HG03064 (cell line): ENCODE measurements around the gene SPATA16.
"Not testable (repeated sequence)": the region's sequence is repeated elsewhere in the genome, so short reads cannot be mapped to it uniquely, and the experiment has no call there.

Experiments
- ATAC-seq: cut with Tn5 transposase; IDR thresholded peaks from one replicate; pipeline ENCODE4 v1.9.1; 2021; ENCODE audit warnings: low read depth; ENCODE audit not compliant: unreplicated experiment

Gene SPATA16

DNA sequence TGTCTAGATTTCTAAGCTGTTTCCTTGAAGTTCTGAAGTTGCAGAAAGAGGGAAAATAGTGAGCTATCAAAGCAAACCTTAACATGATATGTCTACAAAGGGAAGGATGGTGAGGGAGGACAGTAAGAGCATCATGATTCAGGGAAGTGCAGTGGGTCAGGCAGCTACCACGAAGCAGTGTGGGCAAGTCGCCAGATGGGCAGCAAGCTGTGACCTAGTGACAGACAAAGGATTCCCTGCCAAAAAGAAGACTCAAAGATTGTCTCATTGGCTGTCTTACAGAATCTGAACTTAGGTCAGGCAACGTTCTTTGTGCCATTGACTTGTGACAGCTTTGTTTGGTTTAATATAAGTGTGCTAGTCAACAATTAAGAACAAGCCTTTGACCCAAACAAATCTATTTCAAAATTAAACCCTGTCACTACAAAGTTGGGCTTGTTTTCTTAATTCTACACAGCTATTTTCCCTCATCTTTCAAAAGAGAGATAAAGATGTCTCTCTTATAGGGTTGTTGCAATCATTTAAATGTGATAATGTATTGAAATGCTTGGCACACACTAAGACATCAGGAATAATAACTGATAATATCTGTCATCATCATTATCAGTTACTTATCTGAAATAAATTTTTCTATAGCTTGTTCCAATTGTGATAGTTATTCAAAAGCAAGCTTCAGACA lies 237.3 kb downstream of the SPATA16 start:
- ATAC-seq, result no peak

DNA sequence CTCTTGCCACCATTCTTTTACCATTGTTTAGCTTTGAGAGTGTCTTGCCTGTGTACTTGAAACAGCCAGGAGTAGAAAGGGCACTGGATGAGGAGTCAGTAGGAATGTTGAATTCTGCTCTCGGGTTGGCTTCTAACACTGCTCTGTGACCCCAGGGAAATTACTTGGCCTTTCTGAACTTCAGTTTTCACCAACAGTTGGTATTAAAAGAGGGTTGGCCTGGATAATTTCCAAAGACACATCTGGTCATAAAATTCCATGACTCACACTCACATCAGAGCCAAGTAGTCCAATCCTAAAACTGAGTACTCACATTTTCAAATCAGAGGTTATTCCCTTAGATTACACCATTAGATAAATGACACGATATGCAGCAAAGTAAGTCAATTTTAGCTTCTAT lies 248.9 kb downstream of the SPATA16 start:
- ATAC-seq, result no peak

DNA sequence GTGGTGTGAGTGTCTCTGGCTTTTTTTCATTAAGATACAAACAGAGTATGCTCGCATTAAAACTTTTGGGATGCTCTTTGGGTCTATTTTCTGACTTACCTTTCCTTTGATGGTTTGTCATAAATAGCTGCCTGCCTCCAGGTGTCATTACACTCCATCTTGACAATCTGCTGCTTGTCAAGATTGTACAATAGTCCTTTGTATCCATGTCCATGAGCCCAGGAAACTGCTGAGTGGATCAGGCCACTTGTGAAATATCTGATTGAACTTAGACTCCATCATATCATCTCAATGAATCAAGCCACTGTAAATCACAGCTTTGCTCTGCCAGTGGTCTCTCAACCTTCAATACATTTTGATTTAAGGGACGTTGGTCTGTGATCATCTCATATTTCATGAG lies 255.3 kb downstream of the SPATA16 start:
- ATAC-seq, result no peak

DNA sequence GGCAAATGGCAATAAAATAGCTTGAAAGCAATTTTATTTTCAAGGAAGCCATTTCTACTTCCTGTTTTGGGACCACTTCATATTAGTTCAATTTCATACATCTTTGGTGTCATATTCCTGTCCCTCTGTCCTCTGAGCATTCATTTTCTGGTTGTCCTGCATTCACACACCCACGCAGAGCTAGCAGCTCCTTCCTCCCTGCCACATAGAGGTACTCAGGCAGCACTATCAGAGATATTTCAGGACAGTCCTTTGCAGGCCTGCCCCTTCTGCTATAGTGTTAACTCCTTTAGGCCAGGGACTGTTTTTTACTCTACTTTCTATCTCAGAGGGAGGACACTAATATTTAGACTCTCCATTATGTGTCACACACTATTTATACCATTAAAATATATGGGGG lies 258.5 kb downstream of the SPATA16 start:
- no peak for ATAC-seq

DNA sequence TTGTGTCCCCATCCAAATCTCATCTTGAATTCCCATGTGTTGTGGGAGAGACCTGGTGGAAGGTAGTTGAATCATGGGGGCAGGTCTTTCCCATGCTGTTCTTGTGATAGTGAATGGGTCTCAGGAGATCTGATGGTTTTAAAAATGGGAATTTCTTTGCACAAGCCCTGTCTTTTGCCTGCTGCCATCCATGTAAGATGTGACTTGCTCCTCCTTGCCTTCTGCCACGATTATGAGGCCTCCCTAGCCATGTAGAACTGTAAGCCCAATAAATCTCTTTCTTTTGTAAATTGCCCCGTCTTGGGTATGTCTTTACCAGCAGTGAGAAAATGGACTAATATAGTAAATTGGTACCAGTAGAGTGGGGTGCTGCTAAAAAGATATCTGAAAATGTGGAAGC lies 261.7 kb downstream of the SPATA16 start:
- not testable (repeated sequence) for ATAC-seq

DNA sequence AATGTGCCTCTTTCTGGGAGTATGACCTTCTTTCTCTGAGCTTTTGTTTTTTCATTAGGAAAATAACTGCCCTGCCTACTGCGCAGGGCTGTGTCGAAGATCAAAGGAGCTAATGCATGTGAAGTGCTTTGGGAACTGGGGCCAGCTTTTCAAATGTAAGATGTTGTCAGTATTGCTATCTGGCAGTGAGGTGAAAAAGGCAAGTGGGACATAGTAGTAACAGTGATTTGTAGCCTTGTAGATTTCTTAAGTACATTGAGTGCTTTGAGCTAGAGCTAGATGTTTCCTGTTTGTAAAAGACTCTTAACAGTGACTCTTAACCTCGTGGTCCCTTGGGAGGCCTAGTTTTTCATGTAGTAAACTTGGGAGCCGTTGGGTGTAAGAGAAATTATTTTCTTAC lies 264.0 kb downstream of the SPATA16 start:
- no peak for ATAC-seq

DNA sequence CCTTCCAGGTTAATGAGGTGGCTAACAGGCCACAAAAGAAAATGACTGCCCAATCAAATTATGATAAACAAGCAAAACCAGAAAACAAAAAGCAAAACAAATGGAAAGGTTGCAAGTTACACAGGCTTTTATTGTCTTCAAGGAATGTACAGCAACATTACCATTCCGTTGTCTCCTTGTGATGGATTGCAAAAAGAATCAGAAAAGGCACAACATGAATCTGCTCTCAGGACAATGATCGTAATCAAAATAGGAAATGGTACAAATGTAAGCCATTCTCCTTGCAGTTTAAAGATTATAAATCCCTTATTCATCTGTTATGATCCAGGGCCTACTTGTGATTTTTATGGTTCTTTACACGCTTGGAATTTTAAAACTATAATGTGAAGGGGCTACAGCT lies 264.7 kb downstream of the SPATA16 start:
- no peak for ATAC-seq

DNA sequence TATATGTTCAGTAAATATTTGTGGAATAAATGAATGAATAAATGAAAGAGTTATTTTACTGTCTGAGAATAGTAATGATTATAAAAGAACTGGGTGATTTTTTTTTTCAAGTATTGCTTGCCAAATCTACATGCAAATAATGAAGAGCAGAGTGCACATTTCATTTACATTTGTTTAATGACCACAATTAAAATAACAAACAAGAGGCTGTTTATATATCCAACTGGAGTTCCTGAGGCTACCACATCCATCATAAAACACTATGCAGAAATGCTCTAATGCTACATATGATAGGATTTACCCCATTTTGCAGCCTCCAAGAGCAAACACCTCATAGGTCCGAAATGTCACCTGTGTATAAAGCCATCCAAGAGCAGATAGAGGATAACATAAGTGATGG lies 266.0 kb downstream of the SPATA16 start:
- no peak for ATAC-seq

DNA sequence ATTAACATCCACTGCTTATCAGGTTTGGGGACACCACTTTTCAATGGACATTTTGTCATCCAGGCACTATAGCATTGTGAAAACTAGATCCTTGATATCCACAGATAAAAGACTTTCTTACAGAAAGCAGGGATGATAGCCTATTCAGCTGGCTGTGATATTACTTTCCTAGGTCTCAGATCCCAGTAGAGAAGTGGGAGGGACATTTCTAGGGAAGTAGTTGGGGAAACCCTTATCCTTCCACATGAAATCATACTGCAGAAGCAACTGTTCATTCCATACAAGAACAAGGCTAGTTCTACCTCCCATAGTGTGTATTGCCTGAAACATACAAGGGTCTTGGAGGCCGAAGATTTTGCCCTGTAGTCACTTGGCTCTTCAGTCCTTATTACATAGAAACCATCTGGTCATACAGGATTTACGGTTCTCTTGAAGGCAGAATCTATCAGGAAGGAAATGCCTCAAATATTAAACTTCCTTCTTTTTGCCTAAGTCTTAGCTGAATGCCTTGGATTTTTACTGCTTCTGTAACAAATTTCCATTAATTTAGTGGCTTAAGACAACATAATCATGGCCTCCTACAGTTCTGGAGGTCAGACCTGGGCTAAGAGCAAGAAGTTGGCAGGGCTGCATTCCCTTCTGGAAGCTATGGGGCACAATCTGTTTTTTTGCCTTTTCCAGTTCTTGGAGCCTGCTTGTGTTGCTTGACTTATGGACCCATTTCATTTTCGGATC lies 271.1 kb downstream of the SPATA16 start:
- no peak for ATAC-seq

DNA sequence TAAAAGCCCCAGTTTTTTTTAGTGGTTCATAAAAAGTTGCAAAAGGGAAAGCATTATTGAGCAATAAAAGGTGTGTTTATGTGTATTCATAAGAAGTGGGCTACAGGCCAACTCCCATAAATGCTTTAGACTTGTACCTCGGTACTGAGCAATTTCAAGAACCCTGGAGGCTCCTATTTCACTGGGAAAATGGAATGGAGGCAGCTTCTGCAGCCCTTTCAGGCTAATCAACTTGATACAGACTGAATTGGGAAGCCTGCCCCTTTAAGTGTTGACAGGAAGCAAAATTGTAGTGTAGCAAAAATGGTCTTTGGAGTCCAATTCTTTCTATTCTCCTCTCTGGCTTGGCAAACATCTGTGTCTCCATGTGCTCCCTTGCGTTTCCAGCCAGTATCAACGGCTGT lies 271.7 kb downstream of the SPATA16 start:
- ATAC-seq, result no peak

DNA sequence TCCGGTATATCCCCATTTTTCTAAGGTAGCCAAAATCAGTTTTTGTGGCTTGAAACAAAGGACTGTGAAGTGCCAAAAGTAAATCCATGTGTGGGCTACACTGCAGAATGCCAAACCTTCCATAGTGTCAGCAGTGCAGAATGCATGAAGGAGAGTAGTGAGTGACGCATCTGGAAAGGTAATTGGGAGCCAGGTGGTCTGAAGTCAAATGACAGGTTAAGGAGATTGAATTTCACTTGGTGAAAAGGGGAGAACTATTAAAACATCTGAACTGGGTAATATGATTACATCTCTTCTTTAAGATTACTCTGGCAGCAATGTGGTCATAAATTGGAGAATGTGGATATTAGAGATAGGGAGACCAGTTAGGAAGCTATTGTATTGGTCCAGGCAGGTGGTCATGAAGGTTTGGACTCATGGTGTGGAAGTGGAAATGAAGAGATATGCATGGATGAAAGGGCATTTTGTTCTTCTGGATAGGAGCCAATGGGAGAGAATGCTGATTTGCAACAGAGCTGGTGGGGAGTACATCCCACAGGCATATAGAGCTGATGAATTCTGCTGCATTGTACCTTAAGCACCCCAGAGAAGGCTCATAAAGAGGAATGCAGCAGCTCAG lies 272.3 kb downstream of the SPATA16 start:
- no peak for ATAC-seq

DNA sequence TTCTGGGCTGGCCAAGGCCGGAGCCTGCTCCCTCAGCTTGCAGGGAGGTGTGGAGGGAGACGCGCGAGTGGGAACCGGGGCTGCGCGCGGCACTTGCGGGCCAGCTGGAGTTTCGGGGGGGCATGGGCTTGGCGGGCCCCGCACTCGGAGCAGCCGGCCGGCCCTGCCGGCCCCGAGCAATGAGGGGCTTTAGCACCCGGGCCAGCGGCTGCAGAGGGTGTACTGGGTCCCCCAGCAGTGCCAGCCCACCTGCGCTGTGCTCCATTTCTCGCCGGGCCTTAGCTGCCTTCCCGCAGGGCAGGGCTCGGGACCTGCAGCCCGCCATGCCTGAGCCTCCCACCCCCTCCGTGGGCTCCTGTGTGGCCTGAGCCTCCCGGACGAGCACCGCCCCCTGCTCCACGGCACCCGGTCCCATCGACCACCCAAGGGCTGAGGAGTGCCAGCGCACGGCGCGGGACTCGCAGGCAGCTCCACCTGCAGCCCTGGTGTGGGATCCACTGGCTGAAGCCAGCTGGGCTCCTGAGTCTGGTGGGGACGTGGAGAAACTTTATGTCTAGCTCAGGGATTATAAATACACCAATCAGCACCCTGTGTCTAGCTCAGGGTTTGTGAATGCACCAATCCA lies 274.2 kb downstream of the SPATA16 start:
- not testable (repeated sequence) for ATAC-seq

DNA sequence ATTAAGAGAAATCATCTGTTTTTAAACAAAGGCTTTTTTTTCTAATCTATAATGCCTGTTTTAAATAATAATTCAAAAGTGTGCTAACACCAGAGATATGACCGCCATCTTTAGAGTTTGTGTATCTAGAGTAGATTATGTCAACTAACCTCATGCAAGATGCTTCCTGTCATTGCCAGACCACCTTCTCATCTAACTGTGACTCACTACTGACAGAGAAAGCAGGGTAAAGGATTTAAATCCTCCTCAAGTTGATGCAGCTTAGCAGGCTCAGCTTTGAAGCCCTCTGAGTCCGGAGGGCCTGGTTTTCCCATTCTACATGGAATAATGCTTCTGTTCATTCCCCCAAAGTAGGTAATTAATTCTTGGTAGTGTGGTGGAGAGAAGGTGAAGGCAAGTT lies 282.0 kb downstream of the SPATA16 start:
- no peak for ATAC-seq

DNA sequence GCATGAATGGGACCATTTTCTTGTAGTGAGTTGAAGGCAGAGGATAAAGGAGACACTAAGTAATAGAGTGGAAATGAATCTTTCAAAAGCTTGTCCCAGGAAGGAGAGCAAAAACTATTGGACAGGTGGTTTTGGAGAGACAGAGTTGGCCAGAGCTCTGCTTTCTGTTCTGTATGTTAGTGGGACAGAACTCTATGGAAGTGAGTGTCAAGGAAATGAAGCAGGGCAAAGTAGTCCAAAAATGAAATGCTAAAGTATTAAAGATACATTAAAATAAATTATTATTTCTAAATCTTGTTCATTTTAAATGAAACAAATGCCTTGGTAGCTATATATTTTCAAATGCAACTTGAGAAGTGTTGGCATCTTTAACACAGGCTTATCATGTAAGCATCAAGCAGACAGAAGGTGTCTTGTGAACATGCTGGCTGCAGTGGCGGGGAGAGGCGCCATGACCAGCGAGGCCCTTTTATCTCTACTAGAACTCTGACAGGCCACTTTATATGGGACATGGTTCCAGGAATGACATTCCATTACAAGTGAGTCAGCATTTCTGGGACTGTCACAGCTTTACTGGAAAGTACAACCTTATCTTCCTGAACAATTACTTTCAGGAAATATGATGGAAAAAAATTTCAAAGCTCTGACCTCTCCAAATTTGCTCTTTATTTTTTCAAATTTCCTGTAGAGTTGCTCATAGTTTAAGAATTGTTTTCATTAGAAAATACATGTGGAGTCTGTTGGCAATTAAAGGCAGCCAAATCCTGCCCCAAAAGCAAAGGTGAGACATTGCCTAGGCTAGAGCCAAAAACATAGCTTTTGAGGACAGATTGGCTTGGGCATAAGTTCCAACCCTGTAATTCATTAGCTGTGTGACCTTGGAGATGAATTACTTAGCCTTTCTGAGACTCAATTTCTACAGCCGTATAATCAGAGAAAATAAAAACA lies 284.0 kb downstream of the SPATA16 start:
- ATAC-seq, result no peak

DNA sequence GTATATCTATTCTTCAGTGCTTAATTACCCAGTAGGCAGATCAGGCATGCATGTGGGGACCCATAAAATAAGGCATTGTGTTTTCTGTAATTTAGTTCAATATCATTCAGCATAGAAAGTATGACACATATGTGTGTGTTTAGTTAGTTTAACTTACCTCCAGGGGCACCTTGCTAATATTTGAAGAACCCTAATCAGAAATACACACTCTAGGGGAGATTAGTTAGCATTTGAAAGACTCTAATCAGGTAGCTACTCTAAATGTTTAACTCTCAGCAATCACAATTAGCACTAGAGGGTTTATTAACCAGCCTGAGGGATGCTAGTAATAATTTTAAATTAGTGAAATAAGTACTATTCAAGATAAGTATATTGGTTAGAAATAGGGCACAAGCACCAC lies 286.0 kb downstream of the SPATA16 start:
- no peak for ATAC-seq

DNA sequence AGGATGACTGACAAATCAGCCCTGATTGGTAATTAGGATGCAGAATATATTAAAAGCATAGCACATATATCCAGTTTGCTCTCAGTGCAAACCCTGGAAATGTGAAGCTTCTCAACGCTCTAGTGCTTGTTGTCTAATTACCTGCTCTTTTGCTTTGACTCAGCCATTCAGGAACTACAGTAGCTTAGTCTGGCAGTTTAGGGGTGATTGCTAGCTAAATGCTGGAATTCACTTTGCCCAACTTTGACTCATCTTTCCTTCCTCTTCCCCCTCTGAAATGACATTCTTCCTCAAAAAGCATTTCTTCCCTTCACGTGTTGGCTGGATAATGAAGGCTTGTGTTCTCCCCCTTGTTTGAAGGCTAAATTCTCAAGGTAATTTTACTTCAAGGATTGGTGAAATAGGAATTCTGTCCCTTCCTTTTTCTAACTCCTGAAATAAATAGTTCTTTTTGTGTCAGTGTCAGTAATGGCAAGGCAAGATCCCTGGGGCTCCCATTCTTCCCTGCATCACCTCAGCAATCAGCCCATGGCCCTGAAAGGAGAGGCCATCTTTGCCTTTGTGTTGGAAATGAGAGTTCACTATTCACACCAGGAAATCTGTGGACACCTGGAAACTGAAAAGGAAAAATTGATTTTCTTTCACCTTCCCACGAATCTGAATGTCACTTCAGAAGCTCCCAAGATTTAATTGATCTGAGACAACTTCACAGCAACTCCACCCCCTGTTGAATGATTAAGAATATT lies 286.9 kb downstream of the SPATA16 start:
- no peak for ATAC-seq

DNA sequence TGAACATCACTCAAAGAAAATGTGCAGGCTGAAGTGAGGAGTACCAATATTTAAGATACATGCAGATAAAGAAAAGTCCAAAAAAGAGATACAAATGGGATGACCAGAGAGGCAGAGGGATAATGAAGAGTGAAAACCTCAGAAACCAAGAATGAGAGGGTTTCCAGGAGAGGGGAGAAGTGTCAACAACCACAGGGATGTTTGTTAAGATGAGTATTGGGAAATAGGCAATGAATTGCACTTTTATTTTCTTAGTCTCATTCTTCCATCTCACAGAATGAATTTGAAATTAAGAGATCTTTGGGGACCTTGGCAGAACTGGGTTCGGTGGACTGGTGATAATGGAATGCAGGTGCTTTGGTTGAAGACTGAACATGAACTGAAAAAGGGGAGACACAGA lies 288.0 kb downstream of the SPATA16 start:
- ATAC-seq, result no peak

DNA sequence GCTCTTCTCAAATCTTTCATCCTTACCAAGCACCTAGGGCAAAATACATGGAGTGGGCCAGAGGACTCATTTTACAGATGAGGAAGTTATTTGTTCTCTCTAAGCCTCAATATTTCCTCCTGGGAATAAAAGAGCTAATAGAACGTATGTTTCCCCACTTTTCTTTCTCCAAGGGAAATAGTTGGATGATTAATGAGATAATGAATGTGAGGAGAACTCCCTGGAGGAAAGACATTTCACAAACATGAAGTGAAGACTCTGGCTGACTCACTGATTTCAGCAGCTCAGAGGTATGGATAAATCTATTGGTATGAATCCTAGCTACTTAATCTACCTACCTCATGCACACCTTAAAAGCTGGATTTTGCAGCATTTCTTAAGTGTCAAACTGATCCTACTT lies 292.1 kb downstream of the SPATA16 start:
- no peak for ATAC-seq

DNA sequence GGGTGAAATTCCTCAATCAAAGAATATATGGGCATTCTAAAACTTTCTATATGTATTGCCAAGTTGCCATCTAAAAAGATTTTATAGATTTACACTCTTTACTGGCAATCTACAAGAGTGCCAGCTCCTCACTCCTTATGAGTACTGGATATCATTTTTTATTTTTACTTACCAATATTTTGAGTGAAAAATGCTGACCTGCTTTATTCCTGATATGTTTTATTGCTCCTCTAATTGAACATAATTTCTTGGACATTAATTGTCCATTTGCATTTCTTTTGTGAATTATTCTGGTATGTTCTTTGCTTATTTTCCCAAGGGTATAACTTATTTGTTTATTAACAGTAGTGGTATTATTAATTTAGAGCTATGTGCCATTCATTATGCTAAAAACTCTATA lies 293.7 kb downstream of the SPATA16 start:
- ATAC-seq, result no peak

DNA sequence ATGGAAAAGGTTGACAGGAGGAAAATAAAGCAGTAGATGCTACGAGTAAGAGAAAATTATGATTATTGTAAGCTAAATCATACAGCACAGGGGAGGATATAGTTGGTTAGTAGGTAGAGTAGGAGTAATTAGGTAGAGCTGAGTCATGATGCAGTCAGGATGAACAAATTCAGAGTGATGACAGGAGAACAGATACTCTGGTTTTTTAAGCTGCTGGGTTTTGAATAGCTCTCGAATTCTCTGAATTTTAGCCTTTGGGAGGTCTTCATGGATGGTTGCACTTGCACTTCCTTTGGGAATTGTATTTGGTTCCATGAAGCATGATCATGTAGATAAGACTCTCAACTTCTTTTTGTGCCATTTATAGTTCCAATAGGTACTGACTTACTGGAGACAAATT lies 294.3 kb downstream of the SPATA16 start:
- ATAC-seq, result no peak
